Activated B cell treated with CpG ODN at 0.5 μM for 24 hours (primary cell): Measurements from ENCODE around the gene PDE4C. TPM values are rescaled to one million over a fixed set of nuclear protein-coding genes. Genes with fewer than 3 reads are reported as not detected.
"Not testable (repeated sequence)": the region's sequence is repeated elsewhere in the genome, so short reads cannot be mapped to it uniquely, and the experiment has no call there.

Experiments used
- ATAC-seq: fragments of 200-7000 bp; cut with Tn5 transposase; one replicate; pipeline ENCODE4 v1.10.0; 2021; ENCODE audit warnings: low read depth, mild to moderate bottlenecking, moderate library complexity
- CTCF ChIA-PET: fragments of 350-600 bp; sonication (Branson Sonifier 250); formaldehyde crosslinking; loops from one replicate; lab custom pipeline; 2021; ENCODE audit warnings: antibody characterized with exemption; lab: Charles Lee
- POLR2A ChIA-PET: fragments of 350-600 bp; sonication (Branson Sonifier 250); formaldehyde crosslinking; loops from one replicate; lab custom pipeline; 2021; ENCODE audit warnings: antibody characterized with exemption; lab: Charles Lee
- DNase-seq: peaks from one replicate; pipeline ENCODE4 v3.0.0; 2022
- H3K27ac Mint-ChIP-seq: one replicate; pipeline ENCODE4 v1.8.0; 2020; ENCODE audit warnings: mixed read lengths
- H3K27me3 Mint-ChIP-seq: one replicate; pipeline ENCODE4 v1.8.0; 2021; ENCODE audit warnings: mixed read lengths
- H3K36me3 Mint-ChIP-seq: one replicate; pipeline ENCODE4 v1.8.0; 2021; ENCODE audit warnings: low read depth, mixed read lengths
- H3K4me1 Mint-ChIP-seq: one replicate; pipeline ENCODE4 v1.8.0; 2021; ENCODE audit warnings: mixed read lengths
- H3K4me3 Mint-ChIP-seq: one replicate; pipeline ENCODE4 v1.8.0; 2020; ENCODE audit warnings: mild to moderate bottlenecking, mixed read lengths
- H3K9me3 Mint-ChIP-seq: one replicate; pipeline ENCODE4 v1.8.0; 2020; ENCODE audit warnings: mixed read lengths
- intact Hi-C: fragments of 100-400 bp; cut with micrococcal nuclease; formaldehyde crosslinking; loops from one replicate; pipeline ENCODE4 v1.15.1; 2024
- total RNA-seq: library from RNA; stranded (reverse); gene quantifications from 2 replicates; pipeline ENCODE4 v1.2.3, GENCODE V29; 2022
- TF ChIP-seq, protein P1 (sequence below): fragments of 200-600 bp; IDR thresholded peaks from one replicate; pipeline ENCODE4 v1.8.0; 2022; ENCODE audit warnings: antibody characterized with exemption, mild to moderate bottlenecking

PDE4C gene
- total RNA-seq, 1 donor from 2014 or later = not detected

DNA sequence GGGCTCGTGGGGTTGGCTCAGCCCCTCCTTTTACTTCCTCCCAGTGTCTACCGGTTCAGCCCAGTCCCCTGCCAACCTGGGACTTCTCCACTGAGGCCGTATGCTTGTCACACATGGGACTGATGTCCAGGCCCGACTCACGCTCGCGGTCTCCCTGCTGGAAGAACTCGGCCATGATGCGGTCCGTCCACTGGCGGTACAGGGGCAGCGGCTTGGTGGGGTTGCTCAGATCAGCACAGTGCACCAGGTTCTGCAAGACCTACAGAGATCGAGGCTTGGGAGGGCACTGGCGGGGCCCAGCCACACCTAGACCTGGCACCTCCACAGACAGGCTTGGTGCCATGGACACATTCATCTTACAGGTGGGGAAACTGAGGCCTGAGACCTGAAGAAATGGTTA, 14.6 kb downstream of the PDE4C start:
- ATAC-seq = no peak
- H3K27me3 Mint-ChIP-seq = peaks cover 14% of the 10 kb centered on the region
- no peak overlapping the region for H3K27ac Mint-ChIP-seq
- TF ChIP-seq, protein P1, sequence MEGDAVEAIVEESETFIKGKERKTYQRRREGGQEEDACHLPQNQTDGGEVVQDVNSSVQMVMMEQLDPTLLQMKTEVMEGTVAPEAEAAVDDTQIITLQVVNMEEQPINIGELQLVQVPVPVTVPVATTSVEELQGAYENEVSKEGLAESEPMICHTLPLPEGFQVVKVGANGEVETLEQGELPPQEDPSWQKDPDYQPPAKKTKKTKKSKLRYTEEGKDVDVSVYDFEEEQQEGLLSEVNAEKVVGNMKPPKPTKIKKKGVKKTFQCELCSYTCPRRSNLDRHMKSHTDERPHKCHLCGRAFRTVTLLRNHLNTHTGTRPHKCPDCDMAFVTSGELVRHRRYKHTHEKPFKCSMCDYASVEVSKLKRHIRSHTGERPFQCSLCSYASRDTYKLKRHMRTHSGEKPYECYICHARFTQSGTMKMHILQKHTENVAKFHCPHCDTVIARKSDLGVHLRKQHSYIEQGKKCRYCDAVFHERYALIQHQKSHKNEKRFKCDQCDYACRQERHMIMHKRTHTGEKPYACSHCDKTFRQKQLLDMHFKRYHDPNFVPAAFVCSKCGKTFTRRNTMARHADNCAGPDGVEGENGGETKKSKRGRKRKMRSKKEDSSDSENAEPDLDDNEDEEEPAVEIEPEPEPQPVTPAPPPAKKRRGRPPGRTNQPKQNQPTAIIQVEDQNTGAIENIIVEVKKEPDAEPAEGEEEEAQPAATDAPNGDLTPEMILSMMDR = no peak
- intact Hi-C loops = no loop called here
- CTCF ChIA-PET = no interaction called here
- POLR2A ChIA-PET = interaction anchor here (1.0 kb wide), 1 partner anchor 117 kb away, joined by 3 read pairs; no protein-coding TSS in a partner anchor
- no peak overlapping the region for H3K4me3 Mint-ChIP-seq
- DNase-seq = no peak
- no peaks in the 10 kb centered on the region for H3K4me1 Mint-ChIP-seq
- no peaks in the 10 kb centered on the region for H3K9me3 Mint-ChIP-seq
- no peaks in the 10 kb centered on the region for H3K36me3 Mint-ChIP-seq

DNA sequence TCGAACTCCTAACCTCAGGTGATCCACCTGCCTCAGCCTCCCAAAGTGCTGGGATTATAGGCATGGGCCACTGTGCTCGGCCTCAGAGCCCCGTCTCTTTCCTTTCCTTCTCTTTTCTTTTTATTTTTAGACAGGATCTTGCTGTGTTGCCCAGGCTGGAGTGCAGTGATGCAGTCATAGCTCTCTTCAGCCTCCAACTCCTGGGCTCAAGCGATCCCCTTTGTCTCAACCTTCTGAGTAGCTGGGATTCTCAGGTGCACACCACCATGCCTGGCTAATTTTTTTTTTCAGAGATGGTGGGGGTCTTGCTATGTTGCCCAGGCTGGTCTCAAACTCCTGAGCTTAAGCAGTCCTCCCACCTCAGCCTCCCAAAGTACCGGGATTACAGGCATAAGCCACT, 16.3 kb downstream of the PDE4C start:
- peaks cover 14% of the 10 kb centered on the region for H3K27me3 Mint-ChIP-seq
- H3K4me3 Mint-ChIP-seq, H3K9me3 Mint-ChIP-seq, H3K27ac Mint-ChIP-seq, H3K36me3 Mint-ChIP-seq, intact Hi-C loops, H3K4me1 Mint-ChIP-seq, ATAC-seq, DNase-seq: not testable (repeated sequence)
- POLR2A ChIA-PET = interaction anchor here (0.5 to 1.3 kb wide), 6 partner anchors 39 to 552 kb away, joined by 3 to 9 read pairs (median 4); no protein-coding TSS in a partner anchor
- CTCF ChIA-PET = interaction anchor here (6.8 kb wide), 1 partner anchor 43 kb away, joined by 95 read pairs; a partner anchor contains a TSS

DNA sequence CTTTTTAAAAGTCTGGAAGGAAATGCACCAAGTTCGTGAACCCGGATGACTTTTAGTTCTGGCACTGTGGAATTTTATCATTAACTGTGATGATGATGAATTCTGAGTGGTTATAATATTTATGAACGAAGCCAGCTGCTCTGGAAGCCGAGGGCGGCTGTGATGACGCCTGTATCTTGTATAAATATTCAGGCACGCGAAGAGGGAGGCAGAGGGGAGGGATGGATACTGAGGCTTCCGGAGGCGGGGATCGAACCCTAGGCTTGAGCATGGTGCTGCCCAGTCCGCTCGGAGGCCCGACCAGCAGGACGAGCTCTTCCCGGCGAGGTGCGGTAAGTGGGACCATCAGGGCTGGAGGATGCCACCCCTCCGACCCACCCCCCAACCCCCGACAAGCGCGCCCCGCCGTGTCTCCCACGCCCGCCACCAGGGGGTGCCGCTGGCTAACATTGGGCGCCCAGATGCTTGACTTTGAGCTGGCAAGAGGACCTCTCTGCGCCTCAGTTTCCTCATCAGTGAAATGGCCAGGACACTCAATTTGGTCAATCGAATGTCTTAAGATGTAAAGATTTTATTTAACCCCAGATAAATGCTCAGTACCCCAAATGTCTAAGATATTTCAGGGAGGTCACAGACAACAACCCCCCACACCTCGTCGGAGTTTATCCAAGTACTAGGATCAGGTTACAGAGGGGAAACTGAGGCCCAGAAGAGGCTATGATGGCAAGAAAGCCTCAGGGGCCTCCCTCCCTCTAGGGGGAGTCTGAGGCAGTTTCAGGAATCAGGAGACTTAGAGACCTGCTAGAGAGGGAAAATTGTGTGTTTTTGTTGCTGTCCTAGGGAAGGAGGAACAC, 17.9 kb downstream of the PDE4C start:
- Mint-ChIP-seq H3K27ac (no peak overlapping the region), H3K4me3 (no peak overlapping the region), H3K27me3 (peaks cover 10% of the 10 kb centered on the region), H3K9me3 (no peaks in the 10 kb centered on the region), H3K36me3 (peaks cover 2% of the 10 kb centered on the region), H3K4me1 (peaks cover 13% of the 10 kb centered on the region)
- CTCF ChIA-PET = interaction anchor here (0.6 to 6.8 kb wide), 7 partner anchors 17 to 120 kb away, joined by 3 to 95 read pairs (median 5); partner anchors contain the start of gene LSM4
- intact Hi-C loops = loop anchor here (1.0 kb wide), 4 partner anchors 43 to 202 kb away; partner anchors contain the start of gene LSM4
- TF ChIP-seq, protein P1 = no peak
- ATAC-seq (no peak), DNase-seq (peak; percentile 55)
- POLR2A ChIA-PET = interaction anchor here (0.5 to 1.6 kb wide), 6 partner anchors 16 to 180 kb away, joined by 3 to 7 read pairs (median 4); no protein-coding TSS in a partner anchor

DNA sequence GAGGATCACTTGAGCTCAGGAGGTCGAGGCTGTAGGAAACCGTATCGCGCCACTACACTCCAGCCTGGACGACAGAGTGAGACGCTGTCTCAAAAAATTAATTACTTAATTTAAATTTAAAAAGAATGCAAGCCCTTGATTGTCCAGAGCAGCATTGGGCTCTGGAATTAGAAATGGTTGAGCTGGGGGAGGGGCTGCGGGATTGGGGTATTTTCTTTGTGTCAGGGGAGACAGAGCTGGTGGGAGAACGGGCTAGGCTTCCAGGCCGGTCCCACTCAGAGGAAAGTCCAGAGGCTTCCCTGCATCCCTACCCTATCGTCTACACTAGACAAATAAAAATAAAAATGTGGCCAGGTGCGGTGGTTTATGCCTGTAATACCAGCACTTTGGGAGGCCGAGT, 20.2 kb downstream of the PDE4C start:
- intact Hi-C loops = no loop called here
- ATAC-seq (no peak), DNase-seq (no peak)
- Mint-ChIP-seq H3K27me3 (peaks cover 6% of the 10 kb centered on the region), H3K27ac (no peak overlapping the region), H3K9me3 (no peaks in the 10 kb centered on the region), H3K36me3 (peaks cover 4% of the 10 kb centered on the region), H3K4me1 (peaks cover 27% of the 10 kb centered on the region), H3K4me3 (no peak overlapping the region)
- POLR2A ChIA-PET = interaction anchor here (2.9 to 6.0 kb wide), 4 partner anchors 13 to 99 kb away, joined by 13 to 112 read pairs (median 46); partner anchors contain the start of genes JUND and MPV17L2
- TF ChIP-seq, protein P1 = no peak
- CTCF ChIA-PET = interaction anchor here (1.1 to 6.8 kb wide), 5 partner anchors 35 to 268 kb away, joined by 3 to 95 read pairs (median 7); a partner anchor contains a TSS

DNA sequence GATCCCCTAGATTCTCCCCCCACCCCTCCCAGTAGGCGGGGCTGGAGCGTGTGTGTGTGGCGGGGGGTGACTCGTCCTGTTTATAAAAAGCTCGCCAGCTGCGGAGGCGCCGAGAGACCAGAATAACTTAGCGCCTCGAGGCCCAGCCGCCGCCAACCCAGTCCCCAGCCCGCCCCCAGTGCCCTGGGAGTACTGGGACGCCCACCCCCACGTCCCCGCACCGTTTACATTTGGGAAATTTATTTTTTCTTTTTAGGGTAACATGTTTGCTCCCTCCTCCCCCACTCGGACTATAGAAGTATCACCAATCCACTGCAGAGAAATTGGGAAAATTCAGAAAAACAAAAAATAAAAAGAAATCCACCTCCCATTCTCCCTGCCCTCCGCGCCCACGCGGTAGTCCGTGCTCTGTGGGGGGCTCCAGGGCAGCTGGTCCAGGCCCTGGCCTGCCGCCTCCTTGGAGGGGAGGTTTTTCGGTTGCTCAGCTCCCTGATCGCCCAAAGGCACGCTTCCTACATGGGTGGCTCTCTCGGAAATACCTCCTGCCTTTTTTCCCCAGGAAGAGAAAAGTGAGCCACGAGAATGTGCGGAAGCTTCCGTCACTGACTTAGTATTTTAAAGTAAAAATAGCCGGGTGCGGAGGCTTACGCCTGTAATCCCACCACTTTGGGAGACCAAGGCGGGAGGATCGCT, 20.9 kb downstream of the PDE4C start:
- Mint-ChIP-seq H3K4me3 (peak overlapping the region; percentile 92), H3K27ac (peak overlapping the region; percentile 87), H3K4me1 (peaks cover 27% of the 10 kb centered on the region), H3K36me3 (peaks cover 4% of the 10 kb centered on the region), H3K27me3 (peaks cover 5% of the 10 kb centered on the region), H3K9me3 (no peaks in the 10 kb centered on the region)
- DNase-seq (peak; percentile 64), ATAC-seq (no peak)
- intact Hi-C loops = loop anchor here (2.0 kb wide), 3 partner anchors 19 to 259 kb away; partner anchors contain the start of gene LSM4
- TF ChIP-seq, protein P1 = no peak
- POLR2A ChIA-PET = interaction anchor here (0.6 to 6.0 kb wide), 20 partner anchors 12 to 525 kb away, joined by 3 to 112 read pairs (median 6); partner anchors contain the start of genes IFI30, IQCN, JUND and LSM4
- CTCF ChIA-PET = interaction anchor here (0.9 to 6.8 kb wide), 9 partner anchors 14 to 267 kb away, joined by 3 to 95 read pairs (median 7); a partner anchor contains a TSS
